ENCODE data around the gene PRPF31. TPM values are rescaled to one million over a fixed set of nuclear protein-coding genes. Genes with fewer than 3 reads are reported as not detected.

Gene PRPF31
- total and polyA plus RNA-seq, 8 donors: 14.4 to 47.1 (median 21.0) TPM

GRCh38 chr19:54158812-54159351, 43.3 kb downstream of the PRPF31 start:
- no peak for FAIRE-seq
- intact Hi-C loops (cut with DNase I): no loop called here
- peak overlapping the region; percentile 59 to 90 (median 70) for H3K4me3 ChIP-seq
- peak overlapping the region; percentile 91 to 95 (median 93) for H3K27ac ChIP-seq
- no peaks in the 10 kb centered on the region for H3K27me3 ChIP-seq
- H3K9me3 ChIP-seq: no peaks in the 10 kb centered on the region
- peaks cover 9 to 23% (median 14%) of the 10 kb centered on the region in 3 donors for H3K4me1 ChIP-seq
- peak in 1 of 6 donors; percentile 24 for DNase-seq
- no peak for TF ChIP-seq CTCF (IDR thresholded peaks at IDR 0.05)
- ATAC-seq: no peak
- 8% methylated on average over 19 of the region's 19 CpGs for WGBS, 2 donors
- H3K36me3 ChIP-seq: peaks cover 7 to 38% (median 15%) of the 10 kb centered on the region in 3 donors

GRCh38 chr19:54159352-54160181, 44.0 kb downstream of the PRPF31 start, which contains the start of gene LENG1:
Gene LENG1, minus strand, starts transcription at chr19:54159721. Its CDS starts 26 bp downstream, at chr19:54159695.
- 0 to 1% methylated on average over 72 of the region's 72 CpGs for WGBS, 2 donors
- peak within 1 kb of the TSS; percentile 91 to 95 (median 93) for H3K27ac ChIP-seq
- H3K36me3 ChIP-seq: peaks cover 3 to 31% (median 12%) of the 10 kb centered on the region in 3 donors
- H3K27me3 ChIP-seq: no peaks in the 10 kb centered on the region
- intact Hi-C loops (cut with DNase I): no loop called here
- DNase-seq (peak; percentile 89 to 100 (median 100)), FAIRE-seq (peak; percentile 99), ATAC-seq (peak; percentile 84 to 90 (median 84))
- H3K9me3 ChIP-seq: no peaks in the 10 kb centered on the region
- peaks cover 9 to 23% (median 14%) of the 10 kb centered on the region in 3 donors for H3K4me1 ChIP-seq
- TF ChIP-seq CTCF (IDR thresholded peaks at IDR 0.05): peak in 1 of 4 donors; percentile 14
- peak within 1 kb of the TSS; percentile 59 to 90 (median 70) for H3K4me3 ChIP-seq

- no peaks in the 10 kb centered on the region for H3K27me3 ChIP-seq
- H3K27ac ChIP-seq: peak overlapping the region; percentile 61 to 88 (median 86)
- 1 to 2% methylated on average over 28 of the region's 28 CpGs for WGBS, 2 donors
- FAIRE-seq (no peak), DNase-seq (peak in 1 of 6 donors; percentile 51), ATAC-seq (no peak)
- H3K4me3 ChIP-seq: peak overlapping the region in 3 of 4 donors; percentile 2 to 76 (median 43)
- H3K4me1 ChIP-seq: peaks cover 9 to 23% (median 14%) of the 10 kb centered on the region in 3 donors
- peaks cover 3 to 24% (median 12%) of the 10 kb centered on the region in 3 donors for H3K36me3 ChIP-seq
- intact Hi-C loops (cut with DNase I): no loop called here
- H3K9me3 ChIP-seq: no peaks in the 10 kb centered on the region
- no peak for TF ChIP-seq CTCF (IDR thresholded peaks at IDR 0.05)
Measured at GRCh38 chr19:54160182-54160811, 44.7 kb downstream of the PRPF31 start.

GRCh38 chr19:54160854-54161253, 45.3 kb downstream of the PRPF31 start:
- ATAC-seq: no peak
- DNase-seq: no peak
- peaks cover 9 to 23% (median 14%) of the 10 kb centered on the region in 3 donors for H3K4me1 ChIP-seq
- H3K4me3 ChIP-seq: peak overlapping the region in 2 of 4 donors; percentile 43 to 76
- intact Hi-C loops (cut with DNase I): no loop called here
- 29 to 42% methylated on average over 11 to 13 of the region's 13 CpGs for WGBS, 2 donors
- no peaks in the 10 kb centered on the region for H3K27me3 ChIP-seq
- no peak for FAIRE-seq
- no peak for TF ChIP-seq CTCF (IDR thresholded peaks at IDR 0.05)
- H3K9me3 ChIP-seq: no peaks in the 10 kb centered on the region
- peaks cover 3 to 18% (median 8%) of the 10 kb centered on the region in 3 donors for H3K36me3 ChIP-seq
- peak overlapping the region in 2 of 4 donors; percentile 87 to 88 for H3K27ac ChIP-seq
